Hematopoietic multipotent progenitor cell treated with erythropoietin and hydrocortisone succinate and interleukin-3 and kit ligand, for 17 days (in vitro differentiated cells): ENCODE results near the gene USP9Y.
"Not testable (repeated sequence)": the region's sequence is repeated elsewhere in the genome, so short reads cannot be mapped to it uniquely, and the experiment has no call there.

Experiments
- DNase-seq: peaks from one replicate; pipeline ENCODE4 v3.0.0-alpha.2; 2015; ENCODE audit warnings: low spot score

Gene USP9Y, protein sequence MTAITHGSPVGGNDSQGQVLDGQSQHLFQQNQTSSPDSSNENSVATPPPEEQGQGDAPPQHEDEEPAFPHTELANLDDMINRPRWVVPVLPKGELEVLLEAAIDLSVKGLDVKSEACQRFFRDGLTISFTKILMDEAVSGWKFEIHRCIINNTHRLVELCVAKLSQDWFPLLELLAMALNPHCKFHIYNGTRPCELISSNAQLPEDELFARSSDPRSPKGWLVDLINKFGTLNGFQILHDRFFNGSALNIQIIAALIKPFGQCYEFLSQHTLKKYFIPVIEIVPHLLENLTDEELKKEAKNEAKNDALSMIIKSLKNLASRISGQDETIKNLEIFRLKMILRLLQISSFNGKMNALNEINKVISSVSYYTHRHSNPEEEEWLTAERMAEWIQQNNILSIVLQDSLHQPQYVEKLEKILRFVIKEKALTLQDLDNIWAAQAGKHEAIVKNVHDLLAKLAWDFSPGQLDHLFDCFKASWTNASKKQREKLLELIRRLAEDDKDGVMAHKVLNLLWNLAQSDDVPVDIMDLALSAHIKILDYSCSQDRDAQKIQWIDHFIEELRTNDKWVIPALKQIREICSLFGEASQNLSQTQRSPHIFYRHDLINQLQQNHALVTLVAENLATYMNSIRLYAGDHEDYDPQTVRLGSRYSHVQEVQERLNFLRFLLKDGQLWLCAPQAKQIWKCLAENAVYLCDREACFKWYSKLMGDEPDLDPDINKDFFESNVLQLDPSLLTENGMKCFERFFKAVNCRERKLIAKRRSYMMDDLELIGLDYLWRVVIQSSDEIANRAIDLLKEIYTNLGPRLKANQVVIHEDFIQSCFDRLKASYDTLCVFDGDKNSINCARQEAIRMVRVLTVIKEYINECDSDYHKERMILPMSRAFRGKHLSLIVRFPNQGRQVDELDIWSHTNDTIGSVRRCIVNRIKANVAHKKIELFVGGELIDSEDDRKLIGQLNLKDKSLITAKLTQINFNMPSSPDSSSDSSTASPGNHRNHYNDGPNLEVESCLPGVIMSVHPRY (N-terminal part only)

DNA sequence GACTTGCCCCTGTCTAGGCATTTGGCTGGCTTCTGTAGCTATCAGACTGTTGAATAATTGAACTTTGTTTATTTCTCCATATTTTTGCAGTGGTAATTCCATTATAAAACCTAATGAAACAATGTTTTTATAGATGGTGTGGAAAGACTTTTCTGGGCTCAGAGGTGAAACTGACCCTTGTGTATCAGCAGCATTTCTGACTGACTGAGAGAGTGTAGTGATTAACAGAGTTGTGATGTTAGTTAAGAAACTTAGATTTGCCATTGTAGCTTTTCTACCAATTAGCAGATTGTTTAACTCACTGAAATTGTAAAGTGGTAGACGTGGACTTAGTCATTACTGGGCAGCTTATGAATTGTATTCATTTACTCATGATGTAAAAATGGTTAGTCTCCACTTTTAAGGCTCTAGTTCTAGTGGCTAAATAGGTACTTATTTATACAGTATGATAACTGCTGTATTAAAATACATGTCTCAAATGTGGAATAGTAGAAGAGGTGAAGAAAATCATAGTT is at the start of gene USP9Y:
Gene USP9Y (plus strand): TSS at position 51 of the 515 bp plus-strand sequence. CDS start 8,217 bp downstream, outside the sequence.
- DNase-seq = no peak

DNA sequence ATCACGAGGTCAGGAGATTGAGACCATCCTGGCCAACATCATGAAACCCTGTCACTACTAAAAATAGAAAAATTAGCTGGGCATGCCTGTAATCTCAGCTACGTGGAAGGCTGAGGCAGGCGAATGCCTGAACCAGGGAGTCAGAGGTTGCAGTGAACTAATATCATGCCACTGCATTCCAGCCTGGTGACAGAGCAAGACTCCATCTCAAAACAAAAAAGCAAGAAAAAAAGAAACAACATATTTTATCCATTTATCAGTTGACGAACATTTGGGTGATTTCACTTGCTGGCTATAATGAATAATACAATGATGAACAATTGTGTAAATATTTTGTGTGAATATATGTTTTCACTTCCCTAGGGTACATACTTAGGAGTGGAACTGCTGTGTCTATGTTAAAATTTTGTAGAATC is 49.4 kb upstream of the USP9Y start:
- no peak for DNase-seq

DNA sequence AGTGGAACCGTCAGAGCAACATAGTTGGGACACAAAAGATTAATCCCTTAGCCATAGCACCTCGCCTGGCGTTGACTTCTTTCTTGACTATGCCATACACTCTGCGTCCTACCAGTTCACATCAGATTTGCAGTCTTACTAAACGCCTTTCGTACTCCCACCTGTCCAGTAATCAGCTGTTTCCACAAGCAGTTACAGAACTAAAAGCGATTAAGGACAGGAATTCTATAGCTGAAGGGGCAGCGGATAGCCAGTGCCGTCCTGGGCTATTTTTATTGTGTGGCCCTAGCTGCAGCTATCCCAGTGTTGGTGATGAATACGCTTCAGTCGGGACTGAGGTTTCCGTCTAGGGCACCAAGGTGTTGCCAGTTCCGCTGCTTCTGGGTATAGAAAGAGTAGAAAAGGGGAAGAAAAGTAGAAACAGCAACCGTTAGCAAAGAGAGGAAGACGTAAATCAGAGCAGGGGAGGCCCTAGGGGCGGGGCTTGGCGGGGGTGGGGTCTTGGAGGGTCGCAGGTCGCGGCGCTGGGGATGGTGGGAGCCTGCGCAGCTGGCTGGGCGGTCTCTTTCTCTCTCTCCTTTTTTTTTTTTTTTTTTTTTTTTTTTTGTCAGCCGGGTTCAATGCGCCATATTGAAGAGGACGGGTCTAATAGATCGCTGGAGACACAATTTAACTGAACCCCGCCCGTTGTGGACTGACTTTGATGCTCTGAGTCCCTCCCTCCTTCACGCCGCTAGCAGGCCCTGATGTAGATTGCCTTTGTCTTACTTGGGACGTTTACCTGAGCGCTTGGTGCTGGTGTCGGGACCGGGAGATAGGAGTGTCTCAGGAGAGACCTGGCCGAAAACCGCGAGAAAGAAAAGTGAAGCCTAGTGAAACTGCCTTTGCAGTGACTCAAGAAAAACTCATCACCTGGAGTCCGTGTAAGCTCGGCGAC is 39.0 kb upstream of the USP9Y start:
- DNase-seq = no peak

DNA sequence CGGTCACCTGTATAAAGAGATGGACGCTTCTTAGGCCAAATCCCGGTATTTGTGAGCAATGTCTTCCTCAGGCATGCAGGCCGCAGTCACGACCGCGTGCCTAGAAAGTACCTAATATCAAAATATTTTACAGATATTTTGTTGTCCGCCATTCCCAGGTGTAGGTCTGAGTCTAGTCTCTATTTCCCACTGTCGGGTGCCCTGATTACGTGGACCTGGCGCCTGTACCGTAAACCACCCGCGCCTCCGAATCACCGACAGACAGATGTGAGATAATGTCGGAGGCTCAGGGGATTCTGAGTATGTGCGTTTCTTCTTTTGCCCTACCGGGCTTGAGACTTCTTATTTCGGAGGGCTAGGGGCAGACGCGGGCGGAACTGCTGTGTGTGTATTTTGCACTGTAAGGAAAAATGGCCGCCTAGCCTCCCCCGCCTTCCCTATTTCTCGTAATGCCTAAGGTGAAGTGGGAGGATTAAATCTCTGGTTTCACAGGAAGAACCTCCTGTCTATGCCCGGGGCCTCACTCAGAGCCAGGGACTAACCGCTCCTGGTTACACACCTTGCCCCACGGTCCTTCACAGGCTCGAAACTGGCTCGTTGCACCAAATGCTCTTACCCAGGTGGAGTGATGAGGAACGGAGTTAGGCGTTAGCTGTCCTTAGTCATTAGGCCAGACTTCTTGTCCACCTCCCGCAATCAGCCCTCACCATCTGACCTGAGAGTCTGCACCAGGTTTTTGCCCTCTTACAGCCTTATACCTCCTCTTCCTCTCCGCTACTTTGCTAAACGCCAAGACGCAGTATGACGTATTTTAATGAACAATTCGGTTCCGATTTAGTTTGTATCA is 38.1 kb upstream of the USP9Y start:
- no peak for DNase-seq

DNA sequence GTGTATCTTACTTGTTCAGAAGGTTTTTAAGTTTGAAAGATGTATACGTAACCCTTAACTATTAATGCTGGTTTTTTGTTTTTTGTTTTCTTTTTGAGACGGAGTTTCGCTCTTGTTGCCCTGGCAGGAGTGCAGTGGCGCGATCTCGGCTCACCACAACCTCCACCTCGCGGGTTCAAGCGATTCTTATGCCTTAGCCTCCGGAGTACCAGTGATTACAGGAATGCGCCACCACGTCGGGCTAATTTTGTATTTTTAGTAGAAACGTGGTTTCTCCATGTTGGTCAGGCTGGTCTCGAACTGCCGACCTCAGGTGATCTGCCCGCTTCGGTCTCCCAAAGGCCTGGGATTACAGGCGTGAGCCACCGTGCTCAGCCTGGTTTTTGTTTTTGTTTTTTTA is 37.2 kb upstream of the USP9Y start:
- DNase-seq = not testable (repeated sequence)

DNA sequence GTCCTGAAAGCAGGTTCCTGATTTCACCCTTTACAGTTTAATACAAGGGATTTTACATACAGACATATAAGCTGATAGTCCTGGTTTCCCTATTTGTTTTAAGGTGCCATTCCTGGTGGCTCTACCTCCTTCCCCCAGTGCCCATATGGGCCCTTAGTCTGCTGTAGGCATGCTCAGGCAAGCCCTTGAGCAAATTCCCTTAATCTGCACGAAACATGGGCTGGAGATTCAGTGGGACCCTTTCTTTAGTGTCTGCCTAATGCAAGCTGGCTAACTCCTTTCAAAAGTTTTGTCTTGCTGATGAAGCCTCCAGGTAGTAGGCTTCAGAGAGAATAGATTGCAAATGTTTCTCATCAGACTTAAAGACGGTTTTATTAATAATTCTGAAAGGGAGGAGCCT is 22.9 kb upstream of the USP9Y start:
- no peak for DNase-seq

DNA sequence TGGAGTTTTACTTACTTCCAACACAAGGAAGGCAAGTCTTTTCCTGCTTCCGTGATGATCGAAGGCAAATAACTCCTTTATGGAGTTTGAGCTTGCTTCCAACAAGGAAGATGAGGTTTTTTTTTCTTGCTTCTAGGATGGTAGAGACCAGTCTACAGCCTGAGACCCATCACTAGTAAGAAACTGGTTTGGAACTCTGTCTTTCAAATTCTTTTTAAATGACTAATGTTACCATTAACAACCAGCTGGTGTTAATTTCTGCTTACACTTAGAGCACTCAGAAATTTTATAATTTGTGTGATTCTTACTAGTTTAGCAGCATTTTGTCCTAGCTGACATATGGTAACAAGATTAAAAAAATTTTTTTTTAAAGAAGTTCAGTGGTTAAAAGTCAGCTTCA is 19.5 kb upstream of the USP9Y start:
- no peak for DNase-seq

DNA sequence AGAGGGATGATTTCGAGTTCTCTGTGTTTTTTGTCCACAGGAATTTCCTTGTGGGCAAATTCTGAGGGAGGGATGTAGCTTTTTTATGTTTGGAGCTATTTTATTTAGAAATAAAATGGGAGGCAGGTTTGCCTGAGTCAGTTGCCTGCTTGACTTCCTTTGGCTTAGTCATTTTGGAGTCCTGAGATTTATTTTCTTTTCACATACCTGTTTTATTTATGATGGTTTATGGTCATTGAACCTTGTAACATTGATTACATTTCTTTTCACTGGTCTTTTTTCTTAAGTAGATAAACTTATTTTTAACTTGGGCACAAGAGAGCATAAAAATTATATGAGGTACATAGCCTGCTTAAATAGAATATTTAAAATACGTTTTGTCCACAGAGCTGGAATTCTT is 12.7 kb upstream of the USP9Y start:
- DNase-seq = no peak

DNA sequence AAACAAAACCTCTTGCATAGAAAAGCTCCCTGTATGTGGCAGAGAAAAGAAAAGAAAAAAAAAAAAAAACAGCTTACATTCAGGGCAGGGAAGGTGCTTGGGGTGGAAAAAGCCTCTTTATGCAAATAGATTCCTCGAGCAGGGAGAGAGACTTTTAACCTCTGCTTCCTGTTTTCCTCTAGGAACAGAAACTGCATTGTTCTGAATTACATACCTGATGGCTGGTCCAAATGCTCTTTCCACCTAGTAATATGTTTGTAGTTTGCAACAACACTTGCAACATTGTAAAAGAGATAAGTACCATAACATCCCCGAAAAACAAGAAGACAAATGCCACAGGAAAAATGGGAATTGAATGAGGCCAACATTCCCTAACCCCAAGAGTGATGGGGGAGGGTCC is 944 bp upstream of the USP9Y start:
- no peak for DNase-seq

DNA sequence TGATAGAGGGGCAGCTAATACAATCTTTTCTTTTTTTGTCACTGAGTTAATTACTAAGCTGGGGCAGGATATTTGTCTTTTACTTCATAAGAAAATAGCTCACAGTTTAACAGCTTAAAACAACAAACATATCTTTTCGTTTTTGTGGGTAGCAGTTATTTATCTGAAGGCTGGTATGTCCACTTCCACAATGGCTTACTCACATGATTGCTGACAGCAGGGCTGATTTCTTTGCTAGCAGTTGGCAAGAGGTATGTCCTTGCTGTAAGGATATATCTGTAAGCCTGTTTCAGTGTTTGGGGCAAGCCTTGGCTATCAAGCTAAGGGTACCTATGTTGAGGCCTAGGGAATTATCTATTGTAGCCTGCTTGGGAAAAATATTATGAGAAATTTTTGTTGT is 1.1 kb downstream of the USP9Y start:
- DNase-seq = no peak

DNA sequence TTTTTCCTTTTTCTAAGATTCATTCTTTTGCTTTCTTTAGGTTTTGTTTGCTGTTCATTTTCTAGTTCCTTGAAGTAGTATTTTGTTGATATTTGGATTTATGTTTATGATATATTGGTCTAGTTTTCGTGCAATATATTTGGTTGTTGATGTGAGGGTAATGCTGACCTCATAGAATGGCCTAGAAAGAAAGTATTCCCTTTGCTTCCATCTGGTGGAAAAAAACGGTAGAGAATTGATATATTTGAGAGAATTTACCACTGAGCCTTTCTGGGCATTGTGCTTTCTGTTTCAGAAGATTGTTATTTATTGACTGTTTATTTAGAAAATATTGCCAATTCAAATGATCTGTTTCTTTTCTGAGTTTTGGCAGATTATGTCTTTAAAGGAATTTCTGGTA is 9.4 kb downstream of the USP9Y start:
- DNase-seq = no peak

DNA sequence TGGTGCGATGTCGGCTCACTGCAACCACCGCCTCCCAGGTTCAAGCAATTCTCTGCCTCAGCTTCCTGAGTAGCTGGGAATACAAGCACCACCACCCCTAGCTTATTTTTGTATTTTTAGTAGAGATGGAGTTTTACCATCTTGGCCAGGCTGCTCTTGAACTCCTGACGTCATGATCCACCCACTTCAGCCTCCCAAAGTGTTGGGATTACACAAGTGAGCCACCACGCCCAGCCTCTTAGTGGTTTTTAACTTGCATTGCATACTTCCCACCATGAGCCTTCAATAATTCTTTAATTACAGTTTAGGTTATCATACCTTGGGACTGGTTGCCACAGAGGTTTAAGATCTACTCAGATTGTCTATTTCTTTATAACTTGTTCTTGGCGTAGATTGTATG is 14.3 kb downstream of the USP9Y start:
- no peak for DNase-seq

DNA sequence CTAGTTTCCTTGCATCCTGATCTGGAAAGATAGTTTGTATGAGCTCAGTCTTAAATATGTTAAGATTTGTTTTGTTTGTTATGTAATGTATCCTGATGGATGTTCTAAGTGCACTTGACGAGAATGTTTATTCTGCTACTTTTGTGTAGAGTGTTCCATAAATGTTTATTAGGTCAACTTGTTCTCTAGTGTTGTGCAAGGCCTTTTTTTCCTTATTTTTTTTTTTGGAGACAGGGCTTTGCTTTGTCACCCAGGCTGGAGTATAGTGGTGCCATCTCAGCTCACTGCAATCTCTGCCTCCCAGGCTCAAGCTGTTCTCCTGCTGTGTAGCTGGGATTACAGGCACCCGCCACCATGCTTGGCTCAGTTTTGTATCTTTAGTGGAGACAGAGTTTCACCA is 28.7 kb downstream of the USP9Y start:
- no peak for DNase-seq

DNA sequence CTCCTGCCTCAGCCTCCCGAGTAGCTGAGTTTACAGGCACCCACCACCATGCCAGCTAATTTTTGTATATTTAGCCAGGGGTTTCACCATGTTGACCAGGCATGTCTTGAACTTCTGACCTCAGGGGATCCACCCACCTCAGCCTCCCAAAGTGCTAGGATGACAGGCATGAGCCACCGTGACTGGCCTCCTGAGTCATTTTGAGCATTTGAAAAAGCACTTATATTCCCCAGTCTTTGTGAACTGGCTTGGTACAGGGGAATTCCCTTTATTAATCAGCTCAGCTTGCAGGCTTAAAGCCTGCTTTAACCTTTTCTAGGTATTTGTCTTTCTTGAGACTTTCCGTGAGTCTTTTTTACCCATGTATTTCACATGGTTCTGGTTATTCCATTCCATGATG is 32.6 kb downstream of the USP9Y start:
- no peak for DNase-seq

DNA sequence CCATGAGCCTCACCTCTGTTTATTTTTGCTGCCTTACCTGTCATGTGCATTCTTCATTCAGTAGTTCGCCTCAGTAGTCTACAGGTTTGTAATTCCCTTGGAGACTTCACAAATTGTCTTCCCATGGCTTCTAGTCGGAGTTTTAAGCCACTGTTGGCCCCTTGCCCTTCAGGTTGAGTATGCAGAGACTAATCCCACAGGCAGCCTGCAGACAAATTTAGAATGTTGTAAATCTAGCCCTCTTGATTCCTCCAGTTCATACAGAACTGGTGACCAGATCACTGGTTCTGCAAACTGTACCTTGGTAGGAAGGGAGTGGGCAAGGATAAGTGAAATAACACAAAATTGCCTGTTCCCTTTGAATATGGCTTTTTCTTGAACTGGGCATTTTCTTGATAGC is 33.0 kb downstream of the USP9Y start:
- no peak for DNase-seq

DNA sequence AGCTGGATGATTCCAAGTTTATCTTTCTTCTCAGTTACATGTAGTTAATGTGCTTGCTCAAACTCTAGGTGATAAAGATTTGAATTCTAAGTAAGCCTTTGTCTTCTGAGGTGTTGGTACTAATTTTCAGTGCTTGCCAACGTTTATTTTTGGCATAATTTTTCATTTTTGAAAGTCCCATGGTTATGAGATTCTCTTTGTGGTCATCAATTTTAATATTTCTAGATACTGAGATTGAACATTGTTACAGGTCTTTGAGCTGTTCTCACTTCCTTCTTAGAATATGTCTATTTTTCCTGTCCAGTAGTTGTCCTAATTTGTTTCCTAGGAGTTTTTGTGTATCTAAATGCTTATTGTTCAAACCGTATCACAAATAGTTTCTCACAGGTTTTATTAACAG is 40.4 kb downstream of the USP9Y start:
- DNase-seq = no peak

DNA sequence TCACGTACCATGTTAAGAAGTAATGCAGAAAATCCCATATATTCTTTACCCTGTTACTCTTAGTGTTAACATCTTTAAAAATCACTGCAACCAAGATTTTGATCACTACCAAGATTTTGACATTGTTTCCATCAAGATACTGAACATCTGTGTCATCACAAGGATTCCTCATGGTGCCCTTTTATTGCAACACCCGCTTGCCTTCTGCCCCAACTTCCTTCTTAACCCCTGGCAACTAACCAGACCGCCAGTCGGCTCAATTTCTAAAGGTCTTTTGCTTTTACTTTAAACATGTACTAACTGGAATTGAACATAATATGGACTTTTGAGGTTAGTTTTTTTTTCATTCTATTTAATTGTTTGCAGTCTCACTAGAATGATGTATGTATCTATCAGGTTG is 41.7 kb downstream of the USP9Y start:
- DNase-seq = no peak

DNA sequence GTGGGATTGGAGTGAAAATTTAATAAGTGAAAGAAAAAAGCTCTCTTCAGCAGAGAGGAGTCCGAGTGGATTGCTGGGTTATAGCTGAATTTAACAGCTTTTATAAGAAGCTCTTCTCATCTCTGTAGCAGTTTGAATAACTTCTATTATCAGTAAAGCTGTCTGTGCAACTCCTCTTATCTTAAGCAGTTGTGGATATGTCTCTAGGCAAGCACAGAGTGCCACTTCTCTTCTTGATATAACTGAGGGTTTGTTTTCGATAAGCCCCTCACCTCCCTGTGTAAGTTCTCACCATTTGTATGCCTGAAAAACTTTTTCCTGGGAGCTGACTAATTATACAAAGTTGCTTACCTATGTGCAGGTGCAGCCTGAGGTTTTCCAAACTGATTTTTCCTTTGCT is 43.1 kb downstream of the USP9Y start:
- DNase-seq = no peak

DNA sequence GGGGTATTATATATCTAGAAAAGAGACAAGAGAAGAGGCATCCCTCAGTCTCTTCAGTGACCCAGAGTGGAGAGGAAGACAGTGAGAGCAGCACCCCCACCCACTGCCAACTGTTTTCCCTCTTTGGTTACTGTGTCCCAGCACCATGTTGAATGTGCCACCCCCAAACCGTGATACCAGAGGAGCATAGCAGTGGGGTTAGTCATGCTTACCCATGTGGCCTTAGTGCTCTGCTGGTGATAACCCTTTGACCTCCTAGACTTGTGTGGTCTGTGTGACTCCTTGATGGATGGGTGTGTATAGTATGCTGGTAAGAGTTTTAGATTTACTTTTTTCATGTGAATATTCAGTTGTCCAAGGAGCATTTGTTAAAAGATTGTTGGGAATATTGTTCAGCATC is 48.3 kb downstream of the USP9Y start:
- DNase-seq = no peak

DNA sequence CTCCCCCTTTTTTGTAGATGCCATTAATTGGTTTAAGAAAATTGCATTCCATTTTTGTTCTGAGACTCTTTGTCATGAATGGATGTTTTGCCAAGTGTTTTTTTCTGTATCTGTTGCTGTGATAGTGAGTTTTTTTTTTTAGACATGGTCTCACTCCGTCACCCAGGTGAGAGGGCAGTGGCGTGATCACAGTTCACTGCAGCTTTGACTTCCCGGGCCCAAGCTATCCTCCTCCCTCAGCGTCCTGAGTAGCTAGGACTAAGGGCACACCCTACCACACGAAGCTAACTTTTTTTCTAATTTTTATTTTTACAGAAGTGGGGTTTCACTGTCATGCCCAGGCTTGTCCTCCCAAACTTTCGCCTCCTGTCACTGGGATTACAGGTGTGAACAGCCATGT is 51.8 kb downstream of the USP9Y start:
- no peak for DNase-seq

DNA sequence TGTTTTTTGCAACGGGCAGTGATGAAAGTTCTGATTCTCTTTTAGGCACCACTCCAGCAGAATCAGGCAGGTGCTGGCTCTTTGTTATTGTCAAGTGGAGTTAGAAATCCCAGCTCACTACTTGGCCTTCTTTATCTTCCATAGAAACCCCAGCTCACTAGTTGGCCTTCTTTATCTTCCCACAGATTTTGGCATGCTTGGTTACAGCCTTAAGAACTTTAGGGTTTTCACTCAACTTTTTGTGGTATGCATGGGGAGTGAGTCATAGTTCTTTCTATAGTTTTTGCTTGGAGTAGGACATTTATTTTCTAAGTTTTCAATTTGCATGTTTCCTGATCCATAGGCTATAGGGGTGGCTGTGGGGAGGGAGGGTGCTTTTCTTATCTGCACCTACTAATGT is 55.0 kb downstream of the USP9Y start:
- DNase-seq = no peak
